Peyer's patch (tissue), 4 donors: ENCODE measurements around the gene ITGA11.

Experiments
- POLR2A ChIP-seq, 2 donors: fragments of 450-650 bp; IDR thresholded peaks; one replicate each; pipeline ENCODE4 v1.5.1; 2017; ENCODE audit warnings: antibody characterized with exemption in 2 of 2, mild to moderate bottlenecking in 2 of 2, moderate library complexity in 2 of 2
- TF ChIP-seq, protein P1 (sequence below), 6 experiments: fragments of 450-650 bp in 4 of 6; fragments of 200-600 bp in 2 of 6; sonication (generic) in 1 of 6; IDR thresholded peaks; one replicate each; pipeline ENCODE4 v1.5.1; 2017 to 2019; ENCODE audit warnings: antibody characterized with exemption in 6 of 6, mild to moderate bottlenecking in 3 of 6, moderate library complexity in 1 of 6

GRCh38 chr15:68447209-68447608, 15.2 kb upstream of the ITGA11 start:
- TF ChIP-seq, protein P1, sequence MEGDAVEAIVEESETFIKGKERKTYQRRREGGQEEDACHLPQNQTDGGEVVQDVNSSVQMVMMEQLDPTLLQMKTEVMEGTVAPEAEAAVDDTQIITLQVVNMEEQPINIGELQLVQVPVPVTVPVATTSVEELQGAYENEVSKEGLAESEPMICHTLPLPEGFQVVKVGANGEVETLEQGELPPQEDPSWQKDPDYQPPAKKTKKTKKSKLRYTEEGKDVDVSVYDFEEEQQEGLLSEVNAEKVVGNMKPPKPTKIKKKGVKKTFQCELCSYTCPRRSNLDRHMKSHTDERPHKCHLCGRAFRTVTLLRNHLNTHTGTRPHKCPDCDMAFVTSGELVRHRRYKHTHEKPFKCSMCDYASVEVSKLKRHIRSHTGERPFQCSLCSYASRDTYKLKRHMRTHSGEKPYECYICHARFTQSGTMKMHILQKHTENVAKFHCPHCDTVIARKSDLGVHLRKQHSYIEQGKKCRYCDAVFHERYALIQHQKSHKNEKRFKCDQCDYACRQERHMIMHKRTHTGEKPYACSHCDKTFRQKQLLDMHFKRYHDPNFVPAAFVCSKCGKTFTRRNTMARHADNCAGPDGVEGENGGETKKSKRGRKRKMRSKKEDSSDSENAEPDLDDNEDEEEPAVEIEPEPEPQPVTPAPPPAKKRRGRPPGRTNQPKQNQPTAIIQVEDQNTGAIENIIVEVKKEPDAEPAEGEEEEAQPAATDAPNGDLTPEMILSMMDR (IDR thresholded peaks at IDR 0.05): no peak
- TF ChIP-seq POLR2A (IDR thresholded peaks at IDR 0.05): no peak
